Mammary epithelial cell (primary cell): ENCODE data around the gene MEGF10.

ENCODE experiments used
- EZH2 ChIP-seq: IDR thresholded peaks from 2 replicates; pipeline ENCODE4 v1.6.1; 2012; ENCODE audit warnings: low read length, inconsistent platforms, borderline replicate concordance
- TF ChIP-seq, protein P1 (sequence below), 2 donors: IDR thresholded peaks in 1 of 2; conservative IDR thresholded peaks in 1 of 2; 2 replicates each; pipeline ENCODE4 v1.5.1; 2011 to 2012; ENCODE audit warnings: inconsistent platforms in 2 of 2, low read length in 2 of 2, mild to moderate bottlenecking in 2 of 2, control low read depth in 1 of 2, low read depth in 1 of 2; ENCODE audit not compliant: insufficient read depth in 1 of 2; ENCODE audit errors: extremely low read depth in 1 of 2

DNA sequence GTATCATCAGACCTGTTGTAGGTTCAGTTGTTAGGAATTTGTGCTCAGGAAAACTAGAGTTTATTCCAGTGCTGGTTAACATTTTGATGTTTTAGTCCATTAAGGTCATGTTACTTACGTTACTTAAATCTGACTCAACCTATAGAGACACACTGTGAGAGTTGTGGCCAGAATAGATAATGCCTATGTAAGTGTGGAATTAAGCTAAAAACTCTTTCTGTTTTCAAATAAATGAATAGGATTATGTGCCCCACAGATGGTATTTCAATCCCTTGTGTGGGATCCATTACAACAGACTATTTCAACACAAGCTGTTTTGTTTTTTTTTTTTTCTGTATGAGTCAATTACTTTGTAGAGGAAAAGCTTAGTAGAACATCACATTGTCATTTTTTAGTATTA is 68.1 kb downstream of the MEGF10 start:
- TF ChIP-seq, protein P1, sequence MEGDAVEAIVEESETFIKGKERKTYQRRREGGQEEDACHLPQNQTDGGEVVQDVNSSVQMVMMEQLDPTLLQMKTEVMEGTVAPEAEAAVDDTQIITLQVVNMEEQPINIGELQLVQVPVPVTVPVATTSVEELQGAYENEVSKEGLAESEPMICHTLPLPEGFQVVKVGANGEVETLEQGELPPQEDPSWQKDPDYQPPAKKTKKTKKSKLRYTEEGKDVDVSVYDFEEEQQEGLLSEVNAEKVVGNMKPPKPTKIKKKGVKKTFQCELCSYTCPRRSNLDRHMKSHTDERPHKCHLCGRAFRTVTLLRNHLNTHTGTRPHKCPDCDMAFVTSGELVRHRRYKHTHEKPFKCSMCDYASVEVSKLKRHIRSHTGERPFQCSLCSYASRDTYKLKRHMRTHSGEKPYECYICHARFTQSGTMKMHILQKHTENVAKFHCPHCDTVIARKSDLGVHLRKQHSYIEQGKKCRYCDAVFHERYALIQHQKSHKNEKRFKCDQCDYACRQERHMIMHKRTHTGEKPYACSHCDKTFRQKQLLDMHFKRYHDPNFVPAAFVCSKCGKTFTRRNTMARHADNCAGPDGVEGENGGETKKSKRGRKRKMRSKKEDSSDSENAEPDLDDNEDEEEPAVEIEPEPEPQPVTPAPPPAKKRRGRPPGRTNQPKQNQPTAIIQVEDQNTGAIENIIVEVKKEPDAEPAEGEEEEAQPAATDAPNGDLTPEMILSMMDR (conservative IDR thresholded peaks at IDR 0.05 in 1 of 2, IDR thresholded peaks at IDR 0.05 in 1 of 2; ENCODE audit: extremely low read depth in 1 of 2, insufficient read depth in 1 of 2, low read depth in 1 of 2, low read length in 2 of 2): no peak
- TF ChIP-seq EZH2: no peak
